OCI-LY3 (cell line): ENCODE results near the gene SPACA4.

Experiments
- H2AFZ ChIP-seq: fragments of 200-600, 300-600 bp; shearing (Covaris generic); 2 replicates; pipeline ENCODE4 v1.6.0; 2014; ENCODE audit warnings: antibody characterized with exemption, low read depth, low read length
- H3K27ac ChIP-seq: fragments of 200-600, 300-600 bp; sonication (generic); 2 replicates; pipeline ENCODE4 v1.5.1; 2014; ENCODE audit warnings: mild to moderate bottlenecking, low read length, moderate library complexity, mixed read lengths
- H3K27me3 ChIP-seq: fragments of 200-600, 300-600 bp; sonication (generic); 2 replicates; pipeline ENCODE4 v1.6.1; 2014; ENCODE audit warnings: low read depth, low read length, mixed read lengths
- H3K36me3 ChIP-seq: fragments of 200-600, 300-600 bp; sonication (generic); replicated peaks from 2 replicates; pipeline ENCODE3; 2014; ENCODE audit warnings: low read depth, low read length, mixed read lengths
- H3K4me1 ChIP-seq: fragments of 300-600, 200-600 bp; sonication (generic); 2 replicates; pipeline ENCODE4 v1.6.1; 2014; ENCODE audit warnings: low read length, mixed read lengths
- H3K4me2 ChIP-seq: fragments of 200-600, 300-600 bp; sonication (generic); 2 replicates; pipeline ENCODE4 v1.6.1; 2014; ENCODE audit warnings: low read length, mixed read lengths
- H3K4me3 ChIP-seq: fragments of 300-600, 200-600 bp; sonication (generic); 2 replicates; pipeline ENCODE4 v1.5.1; 2014; ENCODE audit warnings: antibody characterized with exemption, mild to moderate bottlenecking, low read length, moderate library complexity
- H3K79me2 ChIP-seq: fragments of 300-600, 200-600 bp; shearing (Covaris generic); 2 replicates; pipeline ENCODE4 v1.6.1; 2014; ENCODE audit warnings: mild to moderate bottlenecking, low read length, mixed read lengths
- H3K9ac ChIP-seq: fragments of 300-600, 200-600 bp; shearing (Covaris generic); 2 replicates; pipeline ENCODE4 v1.6.0; 2014; ENCODE audit warnings: mild to moderate bottlenecking, low read length, moderate library complexity
- H3K9me3 ChIP-seq: fragments of 200-600, 300-600 bp; shearing (Covaris generic); 2 replicates; pipeline ENCODE4 v1.6.1; 2014; ENCODE audit warnings: low read length, mixed read lengths; ENCODE audit not compliant: insufficient read depth
- H4K20me1 ChIP-seq: fragments of 200-600, 300-600 bp; sonication (generic); 2 replicates; pipeline ENCODE4 v1.6.1; 2016; ENCODE audit warnings: low read length, mixed read lengths; ENCODE audit not compliant: insufficient read depth
- CTCF ChIP-seq: fragments of 200-600, 300-600 bp; sonication (generic); IDR thresholded peaks from 2 replicates; pipeline ENCODE4 v1.5.1; 2014; ENCODE audit warnings: antibody characterized with exemption, low read length, low read depth
- EZH2phosphoT487 ChIP-seq: fragments of 200-600 bp; shearing (Covaris generic); IDR thresholded peaks from 2 replicates; pipeline ENCODE4 v1.6.1; 2018; ENCODE audit warnings: antibody characterized with exemption, mixed run types, low read depth

Gene SPACA4

GRCh38 chr19:48603449-48603848 is 3.1 kb upstream of the SPACA4 start:
- Histone ChIP-seq H2AFZ (no peak overlapping the region), H3K79me2 (no peaks in the 10 kb centered on the region), H3K9ac (no peak overlapping the region), H3K27me3 (no peaks in the 10 kb centered on the region), H3K4me3 (no peak overlapping the region), H4K20me1 (no peaks in the 10 kb centered on the region), H3K9me3 (no peaks in the 10 kb centered on the region), H3K4me2 (no peak overlapping the region), H3K27ac (no peak overlapping the region), H3K4me1 (peaks cover 2% of the 10 kb centered on the region), H3K36me3 (no peaks in the 10 kb centered on the region)
- TF ChIP-seq EZH2phosphoT487 (no peak), CTCF (no peak)

GRCh38 chr19:48603850-48604249 is 2.7 kb upstream of the SPACA4 start:
- no peak overlapping the region for H3K4me2 ChIP-seq
- no peak overlapping the region for H3K27ac ChIP-seq
- no peak overlapping the region for H2AFZ ChIP-seq
- H3K36me3 ChIP-seq, result no peaks in the 10 kb centered on the region
- TF ChIP-seq CTCF (no peak), EZH2phosphoT487 (no peak)
- no peaks in the 10 kb centered on the region for H3K79me2 ChIP-seq
- no peaks in the 10 kb centered on the region for H3K9me3 ChIP-seq
- H3K27me3 ChIP-seq, result no peaks in the 10 kb centered on the region
- no peaks in the 10 kb centered on the region for H4K20me1 ChIP-seq
- H3K9ac ChIP-seq, result no peak overlapping the region
- no peak overlapping the region for H3K4me3 ChIP-seq
- peaks cover 6% of the 10 kb centered on the region for H3K4me1 ChIP-seq

GRCh38 chr19:48607359-48607755 is 815 bp downstream of the SPACA4 start:
- no peaks in the 10 kb centered on the region for H3K9me3 ChIP-seq
- no peak overlapping the region for H3K4me3 ChIP-seq
- H3K4me2 ChIP-seq, result no peak overlapping the region
- H3K9ac ChIP-seq, result no peak overlapping the region
- H3K79me2 ChIP-seq, result no peaks in the 10 kb centered on the region
- H4K20me1 ChIP-seq, result no peaks in the 10 kb centered on the region
- TF ChIP-seq CTCF (no peak), EZH2phosphoT487 (no peak)
- H3K27ac ChIP-seq, result no peak overlapping the region
- H3K27me3 ChIP-seq, result no peaks in the 10 kb centered on the region
- H3K36me3 ChIP-seq, result no peaks in the 10 kb centered on the region
- H3K4me1 ChIP-seq, result peaks cover 14% of the 10 kb centered on the region
- H2AFZ ChIP-seq, result no peak overlapping the region

GRCh38 chr19:48608798-48609263 is 2.3 kb downstream of the SPACA4 start:
- H3K36me3 ChIP-seq, result no peaks in the 10 kb centered on the region
- TF ChIP-seq EZH2phosphoT487 (no peak), CTCF (peak; percentile 88)
- no peaks in the 10 kb centered on the region for H3K79me2 ChIP-seq
- peaks cover 14% of the 10 kb centered on the region for H3K4me1 ChIP-seq
- H3K27ac ChIP-seq, result peak overlapping the region; percentile 47
- H3K4me3 ChIP-seq, result peak overlapping the region; percentile 61
- peak overlapping the region; percentile 89 for H2AFZ ChIP-seq
- H3K4me2 ChIP-seq, result peak overlapping the region; percentile 84
- H3K9me3 ChIP-seq, result no peaks in the 10 kb centered on the region
- no peaks in the 10 kb centered on the region for H4K20me1 ChIP-seq
- H3K9ac ChIP-seq, result peak overlapping the region; percentile 38; the same call in 1 of the 2 replicates
- H3K27me3 ChIP-seq, result no peaks in the 10 kb centered on the region
